Retina (tissue), 1 donor: ENCODE data around the gene SUFU.

Source experiments
- DNase-seq: peaks from one replicate; pipeline ENCODE4 v3.0.0-alpha.2; 2016

Gene SUFU

GRCh38 chr10:102641880-102642735 lies 138.3 kb downstream of the SUFU start:
- peak; percentile 94 for DNase-seq

- peak; percentile 86 for DNase-seq
These were observed 139.1 kb downstream of the SUFU start for GRCh38 chr10:102642736-102643335.

- peak; percentile 82 for DNase-seq
These were observed 139.7 kb downstream of the SUFU start for GRCh38 chr10:102643336-102644065.

GRCh38 chr10:102644066-102644645 lies 140.4 kb downstream of the SUFU start, which contains the start of gene TRIM8:
Gene TRIM8 (plus strand): TSS chr10:102644479. CDS start chr10:102644618, 139 bp downstream.
- no peak for DNase-seq

- DNase-seq, result peak; percentile 87
These were observed 141.0 kb downstream of the SUFU start for GRCh38 chr10:102644646-102645387.

- no peak for DNase-seq
These were observed 141.6 kb downstream of the SUFU start for GRCh38 chr10:102645388-102645740.

- peak; percentile 76 for DNase-seq
These were observed 142.2 kb downstream of the SUFU start for GRCh38 chr10:102645741-102646609.

- peak; percentile 59 for DNase-seq
These were observed 143.1 kb downstream of the SUFU start for GRCh38 chr10:102646610-102647442.

GRCh38 chr10:102647443-102648268 lies 143.9 kb downstream of the SUFU start:
- peak; percentile 39 for DNase-seq

GRCh38 chr10:102648269-102648888 lies 144.6 kb downstream of the SUFU start:
- DNase-seq, result no peak

GRCh38 chr10:102648889-102649796 lies 145.4 kb downstream of the SUFU start:
- DNase-seq, result peak; percentile 75

GRCh38 chr10:102649797-102650654 lies 146.3 kb downstream of the SUFU start:
- peak; percentile 49 for DNase-seq

GRCh38 chr10:102650655-102651454 lies 147.1 kb downstream of the SUFU start:
- DNase-seq, result no peak

- no peak for DNase-seq
These were observed 147.8 kb downstream of the SUFU start for GRCh38 chr10:102651455-102652169.

- DNase-seq, result no peak
These were observed 148.6 kb downstream of the SUFU start for GRCh38 chr10:102652170-102652916.
